ENCODE results near the gene SPAG5. TPM values are rescaled to one million over a fixed set of nuclear protein-coding genes. Genes with fewer than 3 reads are reported as not detected.

The SPAG5 gene
- total and polyA plus RNA-seq, 10 of the 15 experiments (the other 5 are each of a cell fraction or from before 2014, with no cell fraction given) = 73.5 to 171 (median 106) TPM

DNA sequence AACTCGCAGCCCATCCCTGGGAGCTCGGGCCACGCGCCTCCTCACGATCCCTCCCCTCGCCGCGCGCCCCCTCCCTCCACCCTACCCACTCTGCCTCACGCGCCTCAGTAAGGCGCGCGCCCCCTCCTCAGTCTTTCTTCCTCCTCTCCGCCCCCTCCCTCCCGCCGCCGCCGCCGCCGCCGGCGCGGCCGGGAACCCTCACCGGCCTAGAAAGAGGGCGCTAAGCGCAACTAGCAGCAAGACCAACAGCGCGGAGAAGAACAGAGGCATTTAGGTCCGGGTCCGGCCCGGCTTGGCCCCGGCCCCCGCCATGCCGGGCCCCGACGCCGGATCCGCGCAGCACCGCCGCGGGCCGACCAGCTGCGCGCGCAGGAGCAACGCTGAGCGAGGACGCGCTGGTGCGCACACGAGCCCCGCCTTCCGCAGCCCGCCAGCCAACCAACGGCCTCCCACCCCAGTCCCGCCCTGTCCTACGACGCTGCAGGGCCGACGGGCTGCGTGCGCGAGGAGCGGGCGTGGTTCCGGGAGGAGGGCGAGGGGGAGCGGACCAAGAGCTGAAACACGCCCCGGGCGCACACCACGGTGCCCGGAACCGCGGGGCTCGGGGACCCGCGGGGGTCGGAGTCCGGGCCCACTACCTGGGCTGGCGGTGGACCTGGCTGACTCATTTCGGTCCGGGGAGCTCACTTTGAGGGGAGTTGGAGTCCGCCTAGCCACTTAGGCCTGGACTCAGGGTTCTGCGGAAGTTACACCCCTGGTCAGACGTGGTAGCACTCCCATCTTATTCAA is 46.2 kb upstream of the SPAG5 start, which contains the start of gene BLTP2 (continued):
- TF ChIP-seq E2F4 (IDR thresholded peaks at IDR 0.05; ENCODE audit: low read depth, low read length) = 0 out of 2 replicates have a peak, but pooled peaks have one; percentile 33
- TF ChIP-seq EGR1 (IDR thresholded peaks at IDR 0.05; ENCODE audit: borderline replicate concordance in 1 of 2, low read depth in 2 of 2, low read length in 2 of 2) = peak in 1 of 2 experiments; percentile 35; a peak in 1 of 3 replicates
- TF ChIP-seq POLR2AphosphoS2 (IDR thresholded peaks at IDR 0.05; ENCODE audit: low read depth, low read length) = 0 out of 2 replicates have a peak, but pooled peaks have one; percentile 63
- TF ChIP-seq USF2 (IDR thresholded peaks at IDR 0.05; ENCODE audit: borderline replicate concordance, low read depth, low read length) = no peak
- TF ChIP-seq CHD2 (IDR thresholded peaks at IDR 0.05; ENCODE audit: borderline replicate concordance, low read depth, low read length) = peak; percentile 55
- TF ChIP-seq, protein P1, sequence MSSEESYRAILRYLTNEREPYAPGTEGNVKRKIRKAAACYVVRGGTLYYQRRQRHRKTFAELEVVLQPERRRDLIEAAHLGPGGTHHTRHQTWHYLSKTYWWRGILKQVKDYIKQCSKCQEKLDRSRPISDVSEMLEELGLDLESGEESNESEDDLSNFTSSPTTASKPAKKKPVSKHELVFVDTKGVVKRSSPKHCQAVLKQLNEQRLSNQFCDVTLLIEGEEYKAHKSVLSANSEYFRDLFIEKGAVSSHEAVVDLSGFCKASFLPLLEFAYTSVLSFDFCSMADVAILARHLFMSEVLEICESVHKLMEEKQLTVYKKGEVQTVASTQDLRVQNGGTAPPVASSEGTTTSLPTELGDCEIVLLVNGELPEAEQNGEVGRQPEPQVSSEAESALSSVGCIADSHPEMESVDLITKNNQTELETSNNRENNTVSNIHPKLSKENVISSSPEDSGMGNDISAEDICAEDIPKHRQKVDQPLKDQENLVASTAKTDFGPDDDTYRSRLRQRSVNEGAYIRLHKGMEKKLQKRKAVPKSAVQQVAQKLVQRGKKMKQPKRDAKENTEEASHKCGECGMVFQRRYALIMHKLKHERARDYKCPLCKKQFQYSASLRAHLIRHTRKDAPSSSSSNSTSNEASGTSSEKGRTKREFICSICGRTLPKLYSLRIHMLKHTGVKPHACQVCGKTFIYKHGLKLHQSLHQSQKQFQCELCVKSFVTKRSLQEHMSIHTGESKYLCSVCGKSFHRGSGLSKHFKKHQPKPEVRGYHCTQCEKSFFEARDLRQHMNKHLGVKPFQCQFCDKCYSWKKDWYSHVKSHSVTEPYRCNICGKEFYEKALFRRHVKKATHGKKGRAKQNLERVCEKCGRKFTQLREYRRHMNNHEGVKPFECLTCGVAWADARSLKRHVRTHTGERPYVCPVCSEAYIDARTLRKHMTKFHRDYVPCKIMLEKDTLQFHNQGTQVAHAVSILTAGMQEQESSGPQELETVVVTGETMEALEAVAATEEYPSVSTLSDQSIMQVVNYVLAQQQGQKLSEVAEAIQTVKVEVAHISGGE (CRISPR knock-in tag; IDR thresholded peaks at IDR 0.05) = peak; percentile 81
- TF ChIP-seq SPI1 (IDR thresholded peaks at IDR 0.05; ENCODE audit: borderline replicate concordance, insufficient read depth, low read depth, low read length) = no peak
- TF ChIP-seq ASH2L (IDR thresholded peaks at IDR 0.05; ENCODE audit: borderline replicate concordance, low read depth) = no peak
- 0 out of 2 replicates have a peak, but pooled peaks have one; percentile 59 for TF ChIP-seq DPF2 (IDR thresholded peaks at IDR 0.05)
- peak; percentile 31 for TF ChIP-seq SIX5 (IDR thresholded peaks at IDR 0.05; ENCODE audit: low read depth, low read length, severe bottlenecking)
- peak; percentile 7 for TF ChIP-seq MEF2B (IDR thresholded peaks at IDR 0.05; ENCODE audit: partially characterized antibody, poor library complexity, severe bottlenecking)
- peak; percentile 83; the same call in 1 of the 2 replicates for TF ChIP-seq MLLT1 (IDR thresholded peaks at IDR 0.05)
- TF ChIP-seq EP300 (IDR thresholded peaks at IDR 0.05; ENCODE audit: borderline replicate concordance in 1 of 2, control insufficient read depth in 1 of 2, low read depth in 2 of 2, low read length in 2 of 2) = no peak
- peak; percentile 82 for TF ChIP-seq MAX (IDR thresholded peaks at IDR 0.05; ENCODE audit: low read depth, low read length)
- TF ChIP-seq JUND (IDR thresholded peaks at IDR 0.05; ENCODE audit: low read depth, low read length) = no peak
- no peak for TF ChIP-seq JUNB (IDR thresholded peaks at IDR 0.05)
- peak; percentile 50 for TF ChIP-seq E2F8 (IDR thresholded peaks at IDR 0.05; ENCODE audit: low read depth, partially characterized antibody)

Measured in GM12878 (cell line).